Measurements from ENCODE around the gene MYRIP. TPM values are rescaled to one million over a fixed set of nuclear protein-coding genes. Genes with fewer than 3 reads are reported as not detected.

The MYRIP gene
- total RNA-seq, 1 experiment from 2014 or later, result not detected

- intact Hi-C loops (cut with micrococcal nuclease), result no loop called here
- Histone ChIP-seq H3K36me3 (ENCODE audit: low read depth, low read length) (no peaks in the 10 kb centered on the region), H3K27ac (ENCODE audit: low read length) (no peak overlapping the region), H3K4me2 (ENCODE audit: low read length) (no peak overlapping the region), H3K4me1 (ENCODE audit: insufficient read depth, low read length) (no peaks in the 10 kb centered on the region), H3K9me2 (replicated peaks; ENCODE audit: low read length) (no peaks in the 10 kb centered on the region), H3K79me2 (ENCODE audit: low read length) (no peaks in the 10 kb centered on the region), H3F3A (ENCODE audit: low read length, unreplicated experiment) (no peaks in the 10 kb centered on the region), H3K9me3 (ENCODE audit: low read length) (no peaks in the 10 kb centered on the region), H3K9ac (ENCODE audit: low read length) (no peak overlapping the region), H4K20me1 (ENCODE audit: low read length) (no peaks in the 10 kb centered on the region), H3K4me3 (ENCODE audit: low read length) (no peak overlapping the region), H2AFZ (ENCODE audit: low read length) (no peak overlapping the region), H3K27me3 (ENCODE audit: low read length) (no peaks in the 10 kb centered on the region)
- TF ChIP-seq EZH2 (IDR thresholded peaks at IDR 0.05; ENCODE audit: low read length, unreplicated experiment) (no peak), CTCF (conservative IDR thresholded peaks at IDR 0.05; ENCODE audit: low read depth, low read length) (no peak), EZH2phosphoT487 (IDR thresholded peaks at IDR 0.05; ENCODE audit: borderline replicate concordance, low read length) (no peak)
- no TSS peak for BruUV-seq (replicated peaks)
- ChIA-PET CTCF (no interaction called here), POLR2A (ENCODE audit: unreplicated experiment) (no interaction called here)
- ATAC-seq (no peak), DNase-seq (no peak)
Measured at GRCh38 chr3:39977058-39977794, 167.8 kb downstream of the MYRIP start.

DNA sequence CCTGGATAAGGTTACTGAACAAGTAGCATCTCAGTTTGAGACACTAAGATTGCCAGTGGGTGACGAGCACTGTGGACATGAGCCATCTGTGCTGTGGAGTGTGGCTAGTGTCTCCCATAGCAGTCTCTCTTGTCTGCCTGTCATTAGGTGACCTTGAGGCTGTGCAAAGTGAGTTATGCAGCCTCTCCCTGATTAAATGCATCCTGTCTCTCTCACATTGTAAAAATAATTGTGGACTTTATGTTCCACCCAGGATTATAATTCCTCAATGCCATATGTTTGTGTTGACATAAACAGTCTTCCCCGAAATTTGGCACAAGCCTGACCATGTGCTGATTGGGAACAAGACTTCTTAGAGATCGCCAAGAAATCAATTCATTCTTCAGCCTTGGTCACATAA, 168.9 kb downstream of the MYRIP start:
- TF ChIP-seq CTCF (conservative IDR thresholded peaks at IDR 0.05; ENCODE audit: low read depth, low read length) (no peak), EZH2phosphoT487 (IDR thresholded peaks at IDR 0.05; ENCODE audit: borderline replicate concordance, low read length) (no peak), EZH2 (IDR thresholded peaks at IDR 0.05; ENCODE audit: low read length, unreplicated experiment) (no peak)
- H3K27me3 ChIP-seq (ENCODE audit: low read length), result no peaks in the 10 kb centered on the region
- DNase-seq (no peak), ATAC-seq (no peak)
- H3K4me2 ChIP-seq (ENCODE audit: low read length), result no peak overlapping the region
- ChIA-PET POLR2A (ENCODE audit: unreplicated experiment) (no interaction called here), CTCF (no interaction called here)
- no peak overlapping the region for H3K4me3 ChIP-seq (ENCODE audit: low read length)
- no peak overlapping the region for H3K9ac ChIP-seq (ENCODE audit: low read length)
- intact Hi-C loops (cut with micrococcal nuclease), result no loop called here
- BruUV-seq (replicated peaks), result no TSS peak
- no peaks in the 10 kb centered on the region for H3K79me2 ChIP-seq (ENCODE audit: low read length)
- no peak overlapping the region for H2AFZ ChIP-seq (ENCODE audit: low read length)
- H3K27ac ChIP-seq (ENCODE audit: low read length), result no peak overlapping the region
- H4K20me1 ChIP-seq (ENCODE audit: low read length), result no peaks in the 10 kb centered on the region
- no peaks in the 10 kb centered on the region for H3K9me3 ChIP-seq (ENCODE audit: low read length)
- no peaks in the 10 kb centered on the region for H3K36me3 ChIP-seq (ENCODE audit: low read depth, low read length)
- H3F3A ChIP-seq (ENCODE audit: low read length, unreplicated experiment), result no peaks in the 10 kb centered on the region
- no peaks in the 10 kb centered on the region for H3K9me2 ChIP-seq (replicated peaks; ENCODE audit: low read length)
- H3K4me1 ChIP-seq (ENCODE audit: insufficient read depth, low read length), result no peaks in the 10 kb centered on the region

GRCh38 chr3:39980058-39980457, 170.6 kb downstream of the MYRIP start:
- DNase-seq, result no peak
- H3K9ac ChIP-seq (ENCODE audit: low read length), result no peak overlapping the region
- no peak overlapping the region for H3K27ac ChIP-seq (ENCODE audit: low read length)
- no peak overlapping the region for H3K4me2 ChIP-seq (ENCODE audit: low read length)
- no peaks in the 10 kb centered on the region for H4K20me1 ChIP-seq (ENCODE audit: low read length)
- no peaks in the 10 kb centered on the region for H3K27me3 ChIP-seq (ENCODE audit: low read length)
- H3K36me3 ChIP-seq (ENCODE audit: low read depth, low read length), result no peaks in the 10 kb centered on the region
- H2AFZ ChIP-seq (ENCODE audit: low read length), result no peak overlapping the region
- no peaks in the 10 kb centered on the region for H3F3A ChIP-seq (ENCODE audit: low read length, unreplicated experiment)
- TF ChIP-seq CTCF (conservative IDR thresholded peaks at IDR 0.05; ENCODE audit: low read depth, low read length) (no peak), EZH2 (IDR thresholded peaks at IDR 0.05; ENCODE audit: low read length, unreplicated experiment) (no peak), EZH2phosphoT487 (IDR thresholded peaks at IDR 0.05; ENCODE audit: borderline replicate concordance, low read length) (no peak)
- H3K79me2 ChIP-seq (ENCODE audit: low read length), result no peaks in the 10 kb centered on the region
- POLR2A ChIA-PET (ENCODE audit: unreplicated experiment), result no interaction called here
- CTCF ChIA-PET, result no interaction called here
- BruUV-seq (replicated peaks), result no TSS peak
- no peak overlapping the region for H3K4me3 ChIP-seq (ENCODE audit: low read length)
- intact Hi-C loops (cut with micrococcal nuclease), result no loop called here
- H3K9me3 ChIP-seq (ENCODE audit: low read length), result no peaks in the 10 kb centered on the region
- no peaks in the 10 kb centered on the region for H3K9me2 ChIP-seq (replicated peaks; ENCODE audit: low read length)
- no peak for ATAC-seq
- H3K4me1 ChIP-seq (ENCODE audit: insufficient read depth, low read length), result no peaks in the 10 kb centered on the region
